HG02884 (cell line): Measurements from ENCODE around the gene SPOPL.

Experiments used
- ATAC-seq: cut with Tn5 transposase; IDR thresholded peaks from one replicate; pipeline ENCODE4 v1.9.1; 2021; ENCODE audit warnings: mild to moderate bottlenecking, moderate library complexity; ENCODE audit not compliant: unreplicated experiment

Gene SPOPL

DNA sequence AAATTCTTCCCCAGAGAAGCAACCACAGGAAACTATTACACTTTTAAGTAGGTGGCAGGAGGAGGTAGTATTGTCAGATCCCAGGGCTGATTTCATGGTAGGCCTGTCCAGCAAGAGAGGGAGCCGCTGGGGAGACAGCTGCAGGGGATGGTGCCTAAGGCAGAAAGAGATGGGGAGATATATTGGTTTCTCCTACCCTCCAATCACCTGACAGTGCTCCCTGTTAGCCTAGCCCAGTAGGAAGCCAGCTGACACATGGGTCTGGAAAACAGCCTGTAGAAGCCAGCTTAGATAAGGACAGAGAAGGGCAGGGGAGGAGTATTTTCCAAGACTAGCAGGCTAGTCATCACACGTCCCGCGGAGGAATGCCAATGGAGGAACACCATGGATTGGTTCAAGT lies 8.2 kb upstream of the SPOPL start:
- no peak for ATAC-seq

GRCh38 chr2:138494265-138494966 lies 7.2 kb upstream of the SPOPL start:
- ATAC-seq: no peak

- no peak for ATAC-seq
Observed at GRCh38 chr2:138495384-138495783, 6.2 kb upstream of the SPOPL start.

GRCh38 chr2:138496096-138496651 lies 5.4 kb upstream of the SPOPL start:
- no peak for ATAC-seq

DNA sequence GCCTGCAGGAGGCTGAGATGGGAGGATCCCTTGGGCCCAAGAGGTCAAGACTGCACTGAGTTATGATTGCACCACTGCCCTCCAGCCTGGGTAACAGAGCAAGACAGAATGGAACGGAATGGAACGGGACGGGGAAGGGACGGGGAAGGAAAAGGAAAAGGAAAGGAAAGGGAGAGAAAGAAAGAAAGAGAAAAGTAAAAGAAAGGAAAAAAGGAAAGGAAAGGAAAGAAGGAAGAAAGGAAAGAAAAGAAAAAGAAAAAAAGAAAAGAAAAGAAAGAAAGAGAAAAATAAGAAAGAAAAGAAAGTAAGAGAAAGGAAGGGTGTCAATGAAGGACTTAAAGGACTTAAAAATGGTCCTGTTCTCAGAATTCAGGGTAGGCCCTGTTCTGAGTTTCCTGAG lies 4.3 kb upstream of the SPOPL start:
- no peak for ATAC-seq

- ATAC-seq: no peak
Observed at GRCh38 chr2:138499684-138500083, 1.9 kb upstream of the SPOPL start.

- ATAC-seq: peak; percentile 0
Observed at GRCh38 chr2:138500592-138501424, 762 bp upstream of the SPOPL start.

GRCh38 chr2:138502255-138503086 lies 901 bp downstream of the SPOPL start:
- ATAC-seq: no peak

DNA sequence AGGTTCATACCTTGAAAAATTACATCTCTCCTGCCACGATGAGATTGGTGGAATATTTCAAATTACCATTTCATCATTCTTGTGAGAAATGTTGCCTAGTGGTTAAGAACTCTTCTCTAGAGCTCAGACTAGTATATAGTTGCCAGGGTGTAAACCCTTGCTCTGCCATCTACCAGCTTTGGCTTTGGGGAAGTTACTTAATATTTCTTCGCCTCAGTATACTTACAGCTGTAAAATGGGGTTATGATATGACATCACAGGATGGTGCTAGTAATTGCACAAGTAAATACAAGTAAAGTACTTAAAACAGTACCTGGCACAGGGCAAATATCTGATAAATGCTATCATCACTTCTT lies 1.5 kb downstream of the SPOPL start:
- ATAC-seq: no peak

- ATAC-seq: no peak
Observed at GRCh38 chr2:138503652-138504051, 2.1 kb downstream of the SPOPL start.

DNA sequence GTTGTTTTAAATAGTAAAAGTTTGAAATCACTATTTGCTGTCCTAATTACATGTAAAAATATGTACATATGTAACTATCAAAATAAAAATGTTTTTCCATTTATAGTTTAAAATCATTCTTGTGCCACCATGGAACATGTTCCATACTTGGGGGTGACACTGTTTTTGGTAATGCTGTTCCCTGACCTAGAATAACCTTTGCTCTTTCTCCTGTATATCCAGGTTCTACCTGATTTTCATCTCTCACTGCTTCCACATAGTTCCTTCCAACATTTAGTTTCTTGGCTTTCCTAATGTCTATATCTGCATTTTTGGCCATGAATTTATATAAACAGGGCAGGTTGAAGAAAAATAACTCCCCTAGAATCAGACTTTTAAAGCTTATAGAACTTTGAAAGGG lies 2.5 kb downstream of the SPOPL start:
- ATAC-seq: no peak

- ATAC-seq: peak; percentile 30
Observed at GRCh38 chr2:138504546-138505235, 3.1 kb downstream of the SPOPL start.

- no peak for ATAC-seq
Observed at GRCh38 chr2:138507267-138507666, 5.7 kb downstream of the SPOPL start.

DNA sequence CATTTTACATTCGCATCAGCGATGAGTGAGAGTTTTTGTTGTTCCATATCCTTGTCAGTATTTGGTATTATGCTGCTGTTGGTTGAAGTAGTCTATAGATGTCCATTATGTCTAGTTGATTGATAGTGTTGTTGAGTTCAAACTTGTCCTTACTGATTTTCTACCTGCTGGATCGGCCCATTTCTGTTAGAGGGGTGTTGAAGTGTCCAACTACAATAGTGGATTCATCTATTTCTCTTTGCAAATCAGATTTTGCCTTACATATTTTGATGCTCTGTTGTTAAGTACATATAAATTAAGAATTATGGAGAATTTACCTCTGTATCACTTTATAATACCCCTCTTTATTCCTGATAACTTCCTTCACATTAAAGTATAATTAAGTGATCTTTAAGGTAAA lies 8.7 kb downstream of the SPOPL start:
- no peak for ATAC-seq

DNA sequence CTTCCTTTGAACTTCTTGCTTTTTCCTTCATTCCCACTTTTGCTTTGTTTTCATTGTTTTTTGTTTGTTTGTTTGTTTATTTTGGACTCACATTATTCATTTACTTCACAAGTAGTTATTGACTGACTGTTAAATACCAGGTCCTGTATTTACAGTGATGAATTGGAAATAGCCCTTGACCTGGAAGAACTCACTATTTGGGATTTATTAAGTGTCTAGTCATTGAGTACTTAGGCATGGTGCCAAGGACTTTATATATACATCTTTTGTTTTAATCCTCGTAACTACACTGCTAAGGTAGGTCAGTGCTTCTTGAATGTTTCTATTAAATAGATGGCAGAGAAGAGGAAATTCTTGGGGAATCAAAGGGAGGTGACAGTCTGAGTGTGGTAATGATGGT lies 11.1 kb downstream of the SPOPL start:
- ATAC-seq: no peak

DNA sequence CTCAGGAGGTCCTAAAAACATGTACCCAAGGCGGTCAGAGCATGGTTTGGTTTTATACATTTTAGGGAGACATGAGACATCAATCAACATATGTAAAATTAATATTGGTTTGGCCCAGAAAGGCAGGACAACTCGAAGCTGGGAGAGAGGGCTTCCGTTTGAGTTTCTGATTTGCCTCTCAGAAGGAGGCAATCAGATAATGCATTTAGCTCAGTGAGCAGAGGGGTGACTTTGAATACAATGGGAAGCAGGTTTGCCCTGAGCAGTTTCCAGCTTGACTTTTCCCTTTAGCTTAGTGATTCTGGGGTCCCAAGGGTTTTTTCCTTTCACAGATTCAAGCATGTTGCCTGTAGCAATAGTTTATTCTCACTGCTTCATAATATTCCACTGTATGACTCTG lies 12.6 kb downstream of the SPOPL start:
- no peak for ATAC-seq

GRCh38 chr2:138515092-138515491 lies 13.5 kb downstream of the SPOPL start:
- no peak for ATAC-seq

- no peak for ATAC-seq
Observed at GRCh38 chr2:138516030-138516704, 14.6 kb downstream of the SPOPL start.

DNA sequence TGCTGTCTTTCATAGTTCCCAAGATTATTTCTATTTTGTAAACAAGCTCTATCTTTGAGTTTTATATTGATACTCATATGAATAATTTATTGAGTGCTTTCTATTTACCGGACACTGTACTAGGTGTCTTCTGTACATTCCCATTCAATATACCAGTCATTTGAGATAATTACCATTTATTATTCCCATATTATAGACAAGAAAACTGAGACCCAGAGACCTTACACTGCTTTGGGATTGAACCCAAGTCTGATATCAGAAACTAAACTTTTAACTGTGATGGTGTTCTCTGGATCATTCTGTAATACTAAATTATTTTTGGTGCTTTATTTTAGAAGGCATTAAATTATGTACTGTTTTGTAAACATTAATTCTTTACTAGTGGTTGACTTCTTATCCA lies 17.3 kb downstream of the SPOPL start:
- no peak for ATAC-seq

GRCh38 chr2:138521821-138522220 lies 20.3 kb downstream of the SPOPL start:
- no peak for ATAC-seq
